ENCODE measurements around the gene NAGK. TPM values are rescaled to one million over a fixed set of nuclear protein-coding genes. Genes with fewer than 3 reads are reported as not detected.
A peak's percentile ranks its signal among the peaks of the same experiment; 100 is the strongest.

NAGK gene
- total RNA-seq, 2 donors from 2014 or later: 56.4 to 58.5 TPM

- no peak for DNase-seq (ENCODE audit: low spot score)
Measured at GRCh38 chr2:71108091-71108490, 39.6 kb downstream of the NAGK start.

DNA sequence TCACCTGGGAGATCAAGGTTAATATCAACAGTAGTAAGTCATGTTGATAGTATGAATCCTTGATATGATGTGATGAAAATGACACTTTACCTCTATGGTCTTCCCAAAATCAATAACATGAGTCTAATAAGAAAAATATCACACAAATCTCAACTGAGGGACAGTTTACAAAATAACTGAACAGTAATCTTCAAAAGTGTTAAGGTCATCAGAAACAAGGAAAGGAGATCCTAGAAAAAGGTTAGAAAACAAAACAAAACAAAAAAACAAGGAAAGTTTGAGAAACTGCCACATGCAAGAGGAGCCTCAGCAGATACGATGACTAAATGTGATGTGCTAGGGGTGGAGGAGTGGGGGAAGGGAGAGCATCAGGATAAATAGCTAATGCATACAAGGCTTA, 45.4 kb downstream of the NAGK start:
- H3K4me3 ChIP-seq: no peak overlapping the region
- intact Hi-C loops (cut with DNase I): no loop called here
- no peaks in the 10 kb centered on the region for H3K27me3 ChIP-seq (replicated peaks; ENCODE audit: insufficient read depth)
- no peak overlapping the region for H3K27ac ChIP-seq
- no peaks in the 10 kb centered on the region for H3K36me3 ChIP-seq
- H3K4me1 ChIP-seq (replicated peaks): no peaks in the 10 kb centered on the region
- TF ChIP-seq POLR2AphosphoS5 (IDR thresholded peaks at IDR 0.05) (no peak), POLR2A (IDR thresholded peaks at IDR 0.05) (no peak)
- TF ChIP-seq, protein P1, sequence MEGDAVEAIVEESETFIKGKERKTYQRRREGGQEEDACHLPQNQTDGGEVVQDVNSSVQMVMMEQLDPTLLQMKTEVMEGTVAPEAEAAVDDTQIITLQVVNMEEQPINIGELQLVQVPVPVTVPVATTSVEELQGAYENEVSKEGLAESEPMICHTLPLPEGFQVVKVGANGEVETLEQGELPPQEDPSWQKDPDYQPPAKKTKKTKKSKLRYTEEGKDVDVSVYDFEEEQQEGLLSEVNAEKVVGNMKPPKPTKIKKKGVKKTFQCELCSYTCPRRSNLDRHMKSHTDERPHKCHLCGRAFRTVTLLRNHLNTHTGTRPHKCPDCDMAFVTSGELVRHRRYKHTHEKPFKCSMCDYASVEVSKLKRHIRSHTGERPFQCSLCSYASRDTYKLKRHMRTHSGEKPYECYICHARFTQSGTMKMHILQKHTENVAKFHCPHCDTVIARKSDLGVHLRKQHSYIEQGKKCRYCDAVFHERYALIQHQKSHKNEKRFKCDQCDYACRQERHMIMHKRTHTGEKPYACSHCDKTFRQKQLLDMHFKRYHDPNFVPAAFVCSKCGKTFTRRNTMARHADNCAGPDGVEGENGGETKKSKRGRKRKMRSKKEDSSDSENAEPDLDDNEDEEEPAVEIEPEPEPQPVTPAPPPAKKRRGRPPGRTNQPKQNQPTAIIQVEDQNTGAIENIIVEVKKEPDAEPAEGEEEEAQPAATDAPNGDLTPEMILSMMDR (IDR thresholded peaks at IDR 0.05): no peak
- WGBS: 100% methylated on average over 1 of the region's 1 CpG
- no peak for DNase-seq (ENCODE audit: low spot score)
- no peaks in the 10 kb centered on the region for H3K9me3 ChIP-seq

More at GRCh38 chr2:71108091-71108490, 39.6 kb downstream of the NAGK start:
- Histone ChIP-seq H3K9me3 (no peaks in the 10 kb centered on the region), H3K27me3 (replicated peaks; ENCODE audit: insufficient read depth) (no peaks in the 10 kb centered on the region), H3K4me1 (replicated peaks) (no peaks in the 10 kb centered on the region), H3K4me3 (no peak overlapping the region), H3K36me3 (no peaks in the 10 kb centered on the region), H3K27ac (no peak overlapping the region)
- intact Hi-C loops (cut with DNase I): no loop called here
- 92% methylated on average over 2 of the region's 2 CpGs for WGBS
- TF ChIP-seq, protein P1 (IDR thresholded peaks at IDR 0.05): no peak
- TF ChIP-seq POLR2A (IDR thresholded peaks at IDR 0.05): no peak
- no peak for TF ChIP-seq POLR2AphosphoS5 (IDR thresholded peaks at IDR 0.05)

GRCh38 chr2:71117063-71117462, 48.6 kb downstream of the NAGK start:
- H3K36me3 ChIP-seq: no peaks in the 10 kb centered on the region
- H3K4me3 ChIP-seq: no peak overlapping the region
- H3K27me3 ChIP-seq (replicated peaks; ENCODE audit: insufficient read depth): no peaks in the 10 kb centered on the region
- H3K4me1 ChIP-seq (replicated peaks): no peaks in the 10 kb centered on the region
- no peak for DNase-seq (ENCODE audit: low spot score)
- intact Hi-C loops (cut with DNase I): no loop called here
- no peak overlapping the region for H3K27ac ChIP-seq
- H3K9me3 ChIP-seq: no peaks in the 10 kb centered on the region
- TF ChIP-seq POLR2AphosphoS5 (IDR thresholded peaks at IDR 0.05) (no peak), POLR2A (IDR thresholded peaks at IDR 0.05) (no peak)
- TF ChIP-seq, protein P1 (IDR thresholded peaks at IDR 0.05): no peak

DNA sequence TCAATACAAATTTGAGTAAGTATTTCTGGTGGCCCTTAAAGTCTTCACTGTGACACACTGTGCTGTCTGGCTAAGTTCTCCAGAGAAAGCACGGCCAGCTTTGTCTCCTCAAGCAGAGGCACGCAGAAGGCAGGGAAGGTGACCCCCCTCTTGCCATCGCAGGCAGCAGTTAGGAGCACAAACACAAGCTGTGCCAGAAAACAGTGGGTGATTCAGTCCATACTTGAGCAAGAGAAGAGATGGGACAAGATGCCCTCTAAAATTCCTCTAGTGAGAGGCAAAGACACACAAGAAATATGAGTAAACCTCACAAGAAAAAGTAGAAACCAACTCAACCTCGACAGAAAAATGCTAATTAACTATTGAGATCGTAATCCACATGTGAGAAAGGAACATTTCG, 51.7 kb downstream of the NAGK start:
- no peaks in the 10 kb centered on the region for H3K36me3 ChIP-seq
- no peak overlapping the region for H3K4me3 ChIP-seq
- 44% methylated on average over 6 of the region's 6 CpGs for WGBS
- no peak for TF ChIP-seq POLR2AphosphoS5 (IDR thresholded peaks at IDR 0.05)
- TF ChIP-seq, protein P1 (IDR thresholded peaks at IDR 0.05): no peak
- TF ChIP-seq POLR2A (IDR thresholded peaks at IDR 0.05): no peak
- no peaks in the 10 kb centered on the region for H3K27me3 ChIP-seq (replicated peaks; ENCODE audit: insufficient read depth)
- no peaks in the 10 kb centered on the region for H3K9me3 ChIP-seq
- intact Hi-C loops (cut with DNase I): no loop called here
- peak; percentile 47 for DNase-seq (ENCODE audit: low spot score)
- H3K4me1 ChIP-seq (replicated peaks): no peaks in the 10 kb centered on the region
- H3K27ac ChIP-seq: peak overlapping the region in 1 of 2 donors; percentile 15

DNA sequence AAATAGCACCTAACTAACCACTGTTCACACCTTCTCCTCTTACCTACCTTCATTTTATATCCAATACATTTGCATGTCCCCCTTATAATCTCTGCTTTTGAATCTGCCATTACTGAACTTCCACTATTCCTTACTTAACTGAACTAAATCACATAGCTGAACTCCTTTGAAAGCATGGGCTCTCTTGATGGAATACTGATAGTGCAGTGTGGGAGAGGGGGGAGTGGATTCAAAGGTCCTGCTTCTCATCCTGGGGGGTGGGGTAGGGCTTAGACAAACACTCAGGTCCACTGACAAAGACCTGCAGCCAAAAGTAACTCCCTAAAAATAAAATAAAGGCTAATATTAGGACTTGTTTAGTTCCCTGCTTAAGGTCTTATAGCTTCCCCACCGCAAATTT, 53.0 kb downstream of the NAGK start:
- DNase-seq (ENCODE audit: low spot score): no peak
- peak overlapping the region in 1 of 2 donors; percentile 15 for H3K27ac ChIP-seq
- no peaks in the 10 kb centered on the region for H3K4me1 ChIP-seq (replicated peaks)
- intact Hi-C loops (cut with DNase I): no loop called here
- no peaks in the 10 kb centered on the region for H3K36me3 ChIP-seq
- 100% methylated on average over 1 of the region's 1 CpG for WGBS
- TF ChIP-seq, protein P1 (IDR thresholded peaks at IDR 0.05): no peak
- TF ChIP-seq POLR2AphosphoS5 (IDR thresholded peaks at IDR 0.05): no peak
- no peak for TF ChIP-seq POLR2A (IDR thresholded peaks at IDR 0.05)
- no peaks in the 10 kb centered on the region for H3K27me3 ChIP-seq (replicated peaks; ENCODE audit: insufficient read depth)
- H3K4me3 ChIP-seq: no peak overlapping the region
- no peaks in the 10 kb centered on the region for H3K9me3 ChIP-seq

All from prostate gland (tissue), 2 donors.